GM21360 (cell line): Measurements from ENCODE around the gene TRPC6.
"Not testable (repeated sequence)": the region's sequence is repeated elsewhere in the genome, so short reads cannot be mapped to it uniquely, and the experiment has no call there.

Experiments
- ATAC-seq: cut with Tn5 transposase; IDR thresholded peaks from one replicate; pipeline ENCODE4 v1.9.1; 2021; ENCODE audit warnings: mild to moderate bottlenecking, moderate library complexity; ENCODE audit not compliant: unreplicated experiment

Gene TRPC6

GRCh38 chr11:101523634-101524260 lies 60.1 kb downstream of the TRPC6 start:
- no peak for ATAC-seq

- ATAC-seq = no peak
Measured at GRCh38 chr11:101523193-101523592, 60.6 kb downstream of the TRPC6 start.

GRCh38 chr11:101521821-101522220 lies 62.0 kb downstream of the TRPC6 start:
- no peak for ATAC-seq

- no peak for ATAC-seq
Measured at GRCh38 chr11:101516546-101516945, 67.3 kb downstream of the TRPC6 start.

- no peak for ATAC-seq
Measured at GRCh38 chr11:101511065-101511464, 72.7 kb downstream of the TRPC6 start.

- no peak for ATAC-seq
Measured at GRCh38 chr11:101510591-101510990, 73.2 kb downstream of the TRPC6 start.

- ATAC-seq = no peak
Measured at GRCh38 chr11:101509922-101510321, 73.9 kb downstream of the TRPC6 start.

GRCh38 chr11:101508370-101508769 lies 75.4 kb downstream of the TRPC6 start:
- ATAC-seq = no peak

- ATAC-seq = no peak
Measured at GRCh38 chr11:101498891-101499290, 84.9 kb downstream of the TRPC6 start.

GRCh38 chr11:101497291-101497690 lies 86.5 kb downstream of the TRPC6 start:
- no peak for ATAC-seq

GRCh38 chr11:101487775-101488174 lies 96.0 kb downstream of the TRPC6 start:
- no peak for ATAC-seq

- no peak for ATAC-seq
Measured at GRCh38 chr11:101482556-101483124, 101.2 kb downstream of the TRPC6 start.

- ATAC-seq = no peak
Measured at GRCh38 chr11:101478587-101479369, 105.0 kb downstream of the TRPC6 start.

GRCh38 chr11:101477926-101478325 lies 105.9 kb downstream of the TRPC6 start:
- ATAC-seq = no peak

- ATAC-seq = no peak
Measured at GRCh38 chr11:101476191-101476590, 107.6 kb downstream of the TRPC6 start.

- no peak for ATAC-seq
Measured at GRCh38 chr11:101475699-101476098, 108.1 kb downstream of the TRPC6 start.

GRCh38 chr11:101474666-101475065 lies 109.1 kb downstream of the TRPC6 start:
- ATAC-seq = no peak

- ATAC-seq = no peak
Measured at GRCh38 chr11:101470881-101471520, 112.8 kb downstream of the TRPC6 start.

- ATAC-seq = no peak
Measured at GRCh38 chr11:101470419-101470818, 113.4 kb downstream of the TRPC6 start.

GRCh38 chr11:101466352-101466751 lies 117.5 kb downstream of the TRPC6 start:
- no peak for ATAC-seq

GRCh38 chr11:101464388-101464787 lies 119.4 kb downstream of the TRPC6 start:
- not testable (repeated sequence) for ATAC-seq

- no peak for ATAC-seq
Measured at GRCh38 chr11:101459020-101459419, 124.8 kb downstream of the TRPC6 start.
